HG03521 (cell line): ENCODE results near the gene MAP1LC3B2.
A peak's percentile ranks its signal among the peaks of the same experiment; 100 is the strongest.

Source experiments
- ATAC-seq: cut with Tn5 transposase; IDR thresholded peaks from one replicate; pipeline ENCODE4 v1.9.1; 2021; ENCODE audit warnings: mild to moderate bottlenecking, moderate library complexity; ENCODE audit not compliant: unreplicated experiment

The MAP1LC3B2 gene

DNA sequence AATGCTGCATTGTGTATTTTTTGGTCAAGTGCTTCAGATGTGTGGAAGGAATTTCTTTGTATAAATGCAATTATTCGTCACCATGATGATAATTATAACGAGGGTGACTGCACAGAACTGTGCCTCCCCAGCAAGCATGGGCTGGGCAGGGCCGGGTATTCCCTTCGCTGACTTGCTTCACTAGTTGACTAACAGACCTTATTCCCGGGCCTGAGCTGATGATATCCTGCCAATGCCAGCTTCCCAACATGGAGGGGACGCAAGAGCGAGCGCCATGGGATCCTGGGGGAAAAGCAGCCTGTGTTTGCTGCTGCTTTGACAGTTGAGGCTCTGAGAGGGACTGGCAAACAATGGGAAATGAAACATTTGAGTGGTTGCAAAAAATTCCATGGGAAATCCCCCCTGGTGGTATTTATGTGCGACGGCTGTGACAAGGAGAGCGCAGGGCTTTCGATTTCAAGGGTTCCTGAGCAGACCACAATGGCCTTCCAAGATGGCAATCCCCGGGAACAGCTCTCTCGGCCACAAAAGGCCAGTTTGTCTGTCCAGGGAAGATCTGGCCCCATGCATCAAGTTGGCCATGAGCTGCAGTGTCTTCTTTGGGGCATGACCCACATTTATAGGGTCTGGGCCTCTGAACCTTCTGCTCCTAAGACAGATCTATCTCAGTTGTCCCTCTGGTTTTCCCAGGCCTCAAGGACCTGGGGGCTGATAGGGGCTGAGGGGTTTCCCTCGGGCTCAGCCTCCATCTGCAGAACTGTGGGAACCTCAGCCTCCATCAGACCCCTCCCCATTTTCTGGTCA is 21.9 kb upstream of the MAP1LC3B2 start:
- no peak for ATAC-seq

DNA sequence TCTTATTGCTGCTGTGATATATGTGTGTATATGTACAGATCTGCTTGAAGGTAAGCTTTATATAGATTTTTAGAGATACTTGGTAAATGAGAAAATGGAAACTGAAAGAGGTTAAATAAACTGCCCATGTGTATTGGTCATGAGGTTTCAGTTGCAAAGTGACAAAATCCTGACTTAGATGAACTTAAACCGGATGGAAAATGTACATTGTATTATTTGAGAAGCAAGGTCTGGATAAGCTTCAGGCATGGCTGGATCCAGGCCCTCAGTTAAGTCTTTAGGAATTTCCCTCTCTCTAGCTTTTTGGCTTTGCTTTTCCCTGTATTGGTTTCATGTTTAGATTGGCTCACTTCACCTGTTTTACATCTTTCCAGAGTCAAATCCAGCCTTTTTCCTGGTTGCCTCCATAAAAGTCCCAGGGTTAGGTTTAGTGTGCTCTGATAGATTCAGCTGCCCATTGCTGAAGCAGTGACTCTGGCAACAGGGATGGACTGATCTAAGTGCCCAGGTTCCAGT is 21.0 kb upstream of the MAP1LC3B2 start:
- peak; percentile 55 for ATAC-seq

GRCh38 chr12:116538682-116539305 is 20.4 kb upstream of the MAP1LC3B2 start:
- ATAC-seq = no peak

GRCh38 chr12:116539361-116539771 is 19.8 kb upstream of the MAP1LC3B2 start:
- ATAC-seq = no peak

GRCh38 chr12:116539905-116540482 is 19.2 kb upstream of the MAP1LC3B2 start:
- no peak for ATAC-seq

DNA sequence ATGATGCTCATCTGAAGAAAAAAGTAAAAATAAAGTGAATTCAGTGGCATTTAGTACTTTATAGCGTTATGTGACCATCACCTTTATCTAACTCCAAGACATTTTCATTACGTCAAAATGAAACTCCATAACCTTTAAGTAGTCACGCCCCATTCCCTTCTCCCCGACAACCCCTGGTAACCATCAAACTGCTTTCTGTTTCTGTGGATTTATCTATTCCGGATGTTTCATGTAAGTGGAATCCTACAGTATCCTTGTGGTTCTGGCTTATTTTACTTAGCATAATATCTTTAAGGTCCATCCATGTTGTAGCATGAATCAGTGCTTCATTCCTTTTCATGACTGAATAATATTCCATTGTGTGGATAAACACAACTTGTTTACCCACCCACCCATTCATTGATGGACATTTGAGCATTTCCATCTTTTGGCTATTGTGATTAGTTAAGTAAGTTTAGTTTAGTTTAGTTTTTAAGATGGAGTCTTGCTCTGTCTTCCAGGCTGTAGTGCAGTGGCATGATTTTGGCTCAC is 18.5 kb upstream of the MAP1LC3B2 start:
- no peak for ATAC-seq

GRCh38 chr12:116541547-116542344 is 17.4 kb upstream of the MAP1LC3B2 start:
- ATAC-seq = no peak

- no peak for ATAC-seq
Observed at GRCh38 chr12:116542345-116542956, 16.7 kb upstream of the MAP1LC3B2 start.

- no peak for ATAC-seq
Observed at GRCh38 chr12:116544656-116545055, 14.5 kb upstream of the MAP1LC3B2 start.

- no peak for ATAC-seq
Observed at GRCh38 chr12:116545144-116545543, 14.0 kb upstream of the MAP1LC3B2 start.

DNA sequence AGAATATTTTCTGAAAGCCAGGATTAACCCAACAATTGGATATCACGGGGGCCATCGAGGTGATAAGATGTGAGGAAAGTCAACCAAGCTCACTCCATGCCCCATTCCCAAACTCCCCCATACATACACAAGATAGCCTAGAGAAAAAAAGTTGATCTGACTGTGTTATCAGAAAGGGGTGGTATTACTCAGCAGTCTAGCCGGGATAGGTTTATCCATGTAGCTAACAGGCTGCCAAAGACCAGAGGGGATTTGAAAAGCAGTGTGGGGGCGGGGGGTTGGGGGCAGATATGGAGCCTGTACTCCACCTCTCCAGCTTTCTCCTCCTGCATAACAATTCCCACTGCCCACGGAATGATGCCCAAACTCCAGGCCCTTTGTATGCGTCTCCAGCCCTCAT is 13.2 kb upstream of the MAP1LC3B2 start:
- no peak for ATAC-seq

DNA sequence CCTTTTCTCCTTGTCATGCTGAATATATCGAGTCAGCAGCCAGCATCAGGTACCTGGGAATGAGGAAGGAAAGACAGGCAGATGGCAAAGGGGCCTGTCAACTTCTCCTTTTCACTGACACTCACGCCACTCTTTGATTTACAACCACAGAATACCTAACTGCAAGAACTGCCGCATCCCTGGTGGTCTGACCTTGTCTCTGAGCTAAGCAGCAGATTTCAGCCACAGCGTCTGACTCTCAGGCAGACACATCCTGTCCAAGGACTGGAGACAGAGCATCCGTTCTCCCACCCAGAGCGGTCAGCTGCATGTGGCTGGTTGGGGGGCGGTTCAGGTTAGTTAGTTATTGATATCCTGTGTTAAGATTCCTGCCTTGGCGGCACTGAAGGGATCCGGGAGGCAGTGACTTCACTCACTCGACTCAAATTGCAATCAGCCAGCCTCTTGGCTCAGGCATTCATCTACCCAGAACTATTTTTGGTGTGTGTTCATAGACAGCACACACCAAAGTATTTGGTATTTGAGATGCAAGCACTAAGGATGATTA is 11.2 kb upstream of the MAP1LC3B2 start:
- ATAC-seq = peak; percentile 90

GRCh38 chr12:116549993-116550392 is 9.2 kb upstream of the MAP1LC3B2 start:
- no peak for ATAC-seq

DNA sequence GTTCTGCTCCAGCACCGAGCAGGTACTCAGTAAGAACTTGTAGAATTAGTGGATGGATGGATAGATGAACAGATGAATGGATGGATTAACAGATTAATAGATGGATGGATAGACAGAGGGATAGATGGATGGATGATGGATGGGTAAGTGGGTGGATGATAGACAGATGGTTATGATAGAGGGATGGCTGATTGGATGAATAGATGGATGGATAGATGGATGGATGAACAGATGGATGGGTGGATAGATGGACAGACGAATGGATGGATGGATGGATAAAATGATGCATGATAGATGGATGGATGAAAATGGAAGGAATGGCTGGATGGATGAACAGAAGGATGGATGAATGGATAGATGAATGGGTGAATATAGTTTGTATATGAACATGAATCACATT is 8.0 kb upstream of the MAP1LC3B2 start:
- no peak for ATAC-seq

- no peak for ATAC-seq
Observed at GRCh38 chr12:116551619-116551951, 7.6 kb upstream of the MAP1LC3B2 start.

GRCh38 chr12:116551952-116552772 is 7.0 kb upstream of the MAP1LC3B2 start:
- ATAC-seq = no peak

GRCh38 chr12:116552773-116553373 is 6.3 kb upstream of the MAP1LC3B2 start:
- ATAC-seq = no peak

DNA sequence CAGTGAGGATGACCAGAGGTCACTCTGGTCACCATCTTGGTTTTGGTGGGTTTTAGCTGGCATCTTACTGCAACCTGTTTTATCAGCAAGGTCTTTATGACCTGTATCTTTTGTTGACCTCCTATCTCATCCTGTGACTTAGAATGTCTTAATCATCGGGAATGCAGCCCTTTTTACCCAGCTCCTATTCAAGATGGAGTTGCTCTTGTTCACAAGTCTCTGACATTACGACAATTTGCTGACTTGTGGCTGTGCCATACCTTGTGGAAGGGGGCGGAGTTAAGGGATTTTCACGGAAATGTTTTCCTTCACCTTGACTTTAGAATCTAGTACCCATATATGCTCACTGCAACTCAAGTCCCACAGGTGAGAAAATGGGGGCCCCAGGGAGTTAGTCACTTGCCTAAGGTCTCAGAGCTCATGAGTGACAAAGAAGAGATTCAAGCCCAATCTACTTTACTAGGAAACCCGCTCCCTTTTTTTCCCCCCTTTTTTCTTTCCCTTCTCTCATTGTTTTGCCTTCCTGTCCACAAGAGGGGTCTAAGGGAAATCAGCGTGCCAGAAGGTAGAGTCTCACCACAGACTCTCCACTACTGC is 2.7 kb upstream of the MAP1LC3B2 start:
- ATAC-seq = no peak
